Lower lobe of right lung (tissue), 2 donors: Measurements from ENCODE around the gene MYO9A. TPM values are rescaled to one million over a fixed set of nuclear protein-coding genes. Genes with fewer than 3 reads are reported as not detected.
"Not testable (repeated sequence)": the region's sequence is repeated elsewhere in the genome, so short reads cannot be mapped to it uniquely, and the experiment has no call there.

Experiments
- ATAC-seq, 2 donors: fragments of 200-7000 bp; cut with Tn5 transposase; one replicate each; pipeline ENCODE4 v1.9.1; 2020 to 2022; ENCODE audit warnings: mild to moderate bottlenecking in 2 of 2, moderate library complexity in 2 of 2
- DNase-seq: peaks from one replicate; pipeline ENCODE4 v3.0.0-alpha.2; 2020
- H3K27ac ChIP-seq: fragments of 200-600 bp; one replicate; pipeline ENCODE4 v1.8.0; 2022
- H3K27me3 ChIP-seq: fragments of 200-600 bp; one replicate; pipeline ENCODE4 v1.8.0; 2022; ENCODE audit warnings: low read depth
- H3K36me3 ChIP-seq: fragments of 200-600 bp; one replicate; pipeline ENCODE4 v1.8.0; 2022; ENCODE audit warnings: mild to moderate bottlenecking
- H3K4me1 ChIP-seq: fragments of 200-600 bp; one replicate; pipeline ENCODE4 v1.8.0; 2022
- H3K4me3 ChIP-seq: fragments of 200-600 bp; one replicate; pipeline ENCODE4 v1.8.0; 2022; ENCODE audit warnings: mild to moderate bottlenecking
- H3K9me3 ChIP-seq: fragments of 200-600 bp; one replicate; pipeline ENCODE4 v1.8.0; 2022
- intact Hi-C: fragments of 100-400 bp; cut with DNase I; formaldehyde crosslinking; loops from one replicate; pipeline ENCODE4 v1.11.0; 2022
- total RNA-seq: library from RNA; stranded (reverse); fragmentation: NEBNext Ultra II Directional; extraction: Animal tissue kit (Norgen Biotek cat#: 25700); gene quantifications from one replicate; pipeline ENCODE4 v1.2.1, GENCODE V29; 2021
- TF ChIP-seq, protein P1 (sequence below): fragments of 200-600 bp; IDR thresholded peaks from one replicate; pipeline ENCODE4 v1.8.0; 2022; ENCODE audit warnings: antibody characterized with exemption, mild to moderate bottlenecking
- donor health status: DM: no; HTN: yes; CAD: no; lungs with severe emphysema.

Gene MYO9A
- total RNA-seq, 1 donor from 2014 or later, result 73.8 TPM

DNA sequence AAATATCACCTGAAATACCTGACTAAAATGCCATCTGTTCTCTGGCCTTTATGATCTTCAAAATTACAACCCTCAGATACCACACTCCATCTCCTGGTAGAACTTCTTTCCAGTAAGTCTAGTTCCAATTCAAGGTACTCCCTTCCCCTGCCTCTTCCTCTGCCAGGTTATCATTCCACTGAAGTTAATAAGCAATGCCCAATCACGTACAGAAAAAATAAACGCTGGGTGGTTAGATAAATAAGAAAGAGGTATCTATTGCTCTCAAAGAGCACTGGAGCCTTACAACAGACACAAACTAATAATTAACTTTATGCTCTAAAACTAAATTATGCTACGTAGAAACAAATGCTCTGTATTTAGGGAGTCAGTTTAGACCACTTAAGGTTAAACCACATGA is 112.5 kb downstream of the MYO9A start:
- ATAC-seq (no peak), DNase-seq (no peak)
- H3K36me3 ChIP-seq, result peaks cover 38% of the 10 kb centered on the region
- TF ChIP-seq, protein P1, sequence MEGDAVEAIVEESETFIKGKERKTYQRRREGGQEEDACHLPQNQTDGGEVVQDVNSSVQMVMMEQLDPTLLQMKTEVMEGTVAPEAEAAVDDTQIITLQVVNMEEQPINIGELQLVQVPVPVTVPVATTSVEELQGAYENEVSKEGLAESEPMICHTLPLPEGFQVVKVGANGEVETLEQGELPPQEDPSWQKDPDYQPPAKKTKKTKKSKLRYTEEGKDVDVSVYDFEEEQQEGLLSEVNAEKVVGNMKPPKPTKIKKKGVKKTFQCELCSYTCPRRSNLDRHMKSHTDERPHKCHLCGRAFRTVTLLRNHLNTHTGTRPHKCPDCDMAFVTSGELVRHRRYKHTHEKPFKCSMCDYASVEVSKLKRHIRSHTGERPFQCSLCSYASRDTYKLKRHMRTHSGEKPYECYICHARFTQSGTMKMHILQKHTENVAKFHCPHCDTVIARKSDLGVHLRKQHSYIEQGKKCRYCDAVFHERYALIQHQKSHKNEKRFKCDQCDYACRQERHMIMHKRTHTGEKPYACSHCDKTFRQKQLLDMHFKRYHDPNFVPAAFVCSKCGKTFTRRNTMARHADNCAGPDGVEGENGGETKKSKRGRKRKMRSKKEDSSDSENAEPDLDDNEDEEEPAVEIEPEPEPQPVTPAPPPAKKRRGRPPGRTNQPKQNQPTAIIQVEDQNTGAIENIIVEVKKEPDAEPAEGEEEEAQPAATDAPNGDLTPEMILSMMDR, result no peak
- H3K9me3 ChIP-seq, result no peaks in the 10 kb centered on the region
- no peaks in the 10 kb centered on the region for H3K4me1 ChIP-seq
- no peak overlapping the region for H3K27ac ChIP-seq
- H3K27me3 ChIP-seq, result no peaks in the 10 kb centered on the region
- no peak overlapping the region for H3K4me3 ChIP-seq
- intact Hi-C loops, result no loop called here

DNA sequence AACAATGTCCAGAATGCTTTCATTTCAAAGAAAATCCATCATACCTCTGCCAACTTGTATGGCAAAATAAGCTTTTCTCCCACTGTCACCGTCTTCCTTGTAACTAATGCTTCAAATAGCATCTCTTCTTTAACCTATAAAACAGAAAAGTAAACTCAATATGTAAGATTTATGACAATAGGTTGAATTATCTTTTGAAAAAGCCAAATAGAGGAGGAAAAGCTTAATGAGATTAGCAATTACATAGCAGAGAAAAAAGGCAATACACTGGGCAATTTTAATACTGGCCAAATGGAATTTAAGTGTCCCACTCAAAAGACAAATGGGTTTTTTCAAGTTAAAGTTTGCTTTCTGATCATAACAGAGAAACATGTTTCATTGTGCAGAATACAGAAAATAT is 118.1 kb downstream of the MYO9A start:
- Histone ChIP-seq H3K36me3 (peaks cover 20% of the 10 kb centered on the region), H3K27me3 (no peaks in the 10 kb centered on the region), H3K4me3 (no peak overlapping the region), H3K27ac (no peak overlapping the region), H3K4me1 (no peaks in the 10 kb centered on the region), H3K9me3 (no peaks in the 10 kb centered on the region)
- intact Hi-C loops, result no loop called here
- TF ChIP-seq, protein P1, result no peak
- ATAC-seq, result no peak
- no peak for DNase-seq

DNA sequence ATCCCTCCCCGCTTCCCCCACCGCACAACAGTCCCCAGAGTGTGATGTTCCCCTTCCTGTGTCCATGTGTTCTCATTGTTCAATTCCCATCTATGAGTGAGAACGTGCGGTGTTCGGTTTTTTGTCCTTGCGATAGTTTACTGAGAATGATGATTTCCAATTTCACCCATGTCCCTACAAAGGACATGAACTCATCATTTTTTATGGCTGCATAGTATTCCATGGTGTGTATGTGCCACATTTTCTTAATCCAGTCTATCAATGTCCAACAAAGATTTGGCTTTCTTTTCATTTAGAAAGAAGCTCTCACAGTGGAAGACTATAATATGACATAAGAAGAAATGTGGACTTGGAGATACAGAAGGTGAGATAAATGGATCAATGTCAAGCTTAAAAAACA is 119.2 kb downstream of the MYO9A start:
- H3K9me3 ChIP-seq, H3K4me1 ChIP-seq, H3K4me3 ChIP-seq, intact Hi-C loops, ATAC-seq, H3K27me3 ChIP-seq, H3K27ac ChIP-seq, DNase-seq: not testable (repeated sequence)
- peaks cover 20% of the 10 kb centered on the region for H3K36me3 ChIP-seq

DNA sequence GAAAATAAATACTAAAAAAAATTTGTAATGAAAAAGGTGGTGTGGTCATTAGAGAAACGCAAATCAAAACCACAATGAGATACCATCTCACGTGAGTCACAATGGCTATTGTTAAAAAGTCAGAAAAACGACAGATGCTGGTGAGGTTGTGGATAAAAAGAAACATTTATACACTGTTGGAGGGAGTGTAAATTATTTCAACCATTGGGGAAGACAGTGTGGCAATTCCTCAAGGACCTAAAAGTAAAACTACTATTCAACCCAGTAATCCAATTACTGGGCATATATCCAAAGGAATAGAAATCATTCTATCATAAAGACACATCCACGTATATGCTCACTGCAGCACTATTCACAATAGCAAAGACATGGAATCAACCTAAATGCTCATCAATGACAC is 120.3 kb downstream of the MYO9A start:
- Histone ChIP-seq H3K27ac (no peak overlapping the region), H3K9me3 (no peaks in the 10 kb centered on the region), H3K27me3 (no peaks in the 10 kb centered on the region), H3K4me3 (no peak overlapping the region), H3K36me3 (peaks cover 25% of the 10 kb centered on the region), H3K4me1 (no peaks in the 10 kb centered on the region)
- DNase-seq (no peak), ATAC-seq (no peak)
- intact Hi-C loops, result no loop called here
- TF ChIP-seq, protein P1, result no peak

DNA sequence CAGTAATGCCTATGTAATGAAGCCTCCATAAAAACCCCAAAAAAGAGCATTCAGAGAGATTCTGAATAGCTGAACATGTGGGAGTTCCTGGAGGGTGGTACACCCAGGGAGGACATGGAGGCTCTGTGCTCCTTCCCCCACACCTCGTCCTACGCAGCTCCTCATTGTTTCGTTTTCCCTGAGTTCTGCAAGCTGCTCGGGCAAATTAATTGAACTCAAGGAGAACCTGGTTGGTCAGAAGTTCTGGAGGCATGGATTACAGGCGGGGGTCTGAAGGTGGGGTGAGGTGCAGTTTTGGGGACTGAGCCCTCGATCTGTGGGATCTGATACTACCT is 142.2 kb downstream of the MYO9A start:
- DNase-seq, result no peak
- no peaks in the 10 kb centered on the region for H3K4me1 ChIP-seq
- no peaks in the 10 kb centered on the region for H3K27me3 ChIP-seq
- TF ChIP-seq, protein P1, result no peak
- H3K27ac ChIP-seq, result peak overlapping the region; percentile 59
- peaks cover 11% of the 10 kb centered on the region for H3K36me3 ChIP-seq
- no peak overlapping the region for H3K4me3 ChIP-seq
- peak in 1 of 2 donors; percentile 9 for ATAC-seq
- intact Hi-C loops, result no loop called here
- H3K9me3 ChIP-seq, result no peaks in the 10 kb centered on the region

DNA sequence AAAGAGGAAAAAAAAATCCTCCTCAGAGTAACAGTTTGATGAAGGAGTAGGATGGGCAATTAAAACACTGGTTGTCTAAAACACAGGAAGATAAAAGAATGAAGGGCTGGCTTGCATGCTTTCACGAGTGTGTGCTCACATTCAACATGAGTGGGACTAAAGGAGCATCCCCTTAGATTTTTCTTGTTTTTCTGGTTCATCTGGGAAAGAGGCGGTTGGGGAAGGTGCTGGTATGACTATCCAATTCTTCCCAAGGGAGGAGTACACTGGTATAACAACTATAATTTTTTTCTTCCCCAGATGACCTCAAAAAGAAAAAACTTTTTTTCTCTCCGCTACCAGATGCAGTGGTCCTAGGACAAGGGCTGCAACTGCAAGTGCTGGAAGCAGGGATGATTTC is 143.7 kb downstream of the MYO9A start:
- DNase-seq, result no peak
- TF ChIP-seq, protein P1, result no peak
- Histone ChIP-seq H3K9me3 (no peaks in the 10 kb centered on the region), H3K27me3 (no peaks in the 10 kb centered on the region), H3K36me3 (peaks cover 11% of the 10 kb centered on the region), H3K4me3 (no peak overlapping the region), H3K27ac (no peak overlapping the region), H3K4me1 (no peaks in the 10 kb centered on the region)
- intact Hi-C loops, result no loop called here
- ATAC-seq, result no peak
